ENCODE results near the gene PLD1.
"Not testable (repeated sequence)": the region's sequence is repeated elsewhere in the genome, so short reads cannot be mapped to it uniquely, and the experiment has no call there.

Gene PLD1

GRCh38 chr3:171600030-171600429, 210.3 kb downstream of the PLD1 start:
- Mint-ChIP-seq H3K4me3 (no peak overlapping the region), H3K27ac (no peak overlapping the region), H3K4me1 (ENCODE audit: low read depth) (no peaks in the 10 kb centered on the region), H3K36me3 (ENCODE audit: low read depth) (no peaks in the 10 kb centered on the region), H3K9me3 (no peaks in the 10 kb centered on the region), H3K27me3 (no peaks in the 10 kb centered on the region)

- no peaks in the 10 kb centered on the region for H3K27me3 Mint-ChIP-seq
- H3K27ac Mint-ChIP-seq, result no peak overlapping the region
- no peaks in the 10 kb centered on the region for H3K9me3 Mint-ChIP-seq
- no peaks in the 10 kb centered on the region for H3K4me1 Mint-ChIP-seq (ENCODE audit: low read depth)
- H3K36me3 Mint-ChIP-seq (ENCODE audit: low read depth), result no peaks in the 10 kb centered on the region
- no peak overlapping the region for H3K4me3 Mint-ChIP-seq
Observed at GRCh38 chr3:171598990-171599389, 211.3 kb downstream of the PLD1 start.

GRCh38 chr3:171592786-171593185, 217.5 kb downstream of the PLD1 start:
- no peaks in the 10 kb centered on the region for H3K27me3 Mint-ChIP-seq
- no peak overlapping the region for H3K27ac Mint-ChIP-seq
- no peak overlapping the region for H3K4me3 Mint-ChIP-seq
- no peaks in the 10 kb centered on the region for H3K36me3 Mint-ChIP-seq (ENCODE audit: low read depth)
- no peaks in the 10 kb centered on the region for H3K9me3 Mint-ChIP-seq
- H3K4me1 Mint-ChIP-seq (ENCODE audit: low read depth), result no peaks in the 10 kb centered on the region

- Mint-ChIP-seq H3K27ac (no peak overlapping the region), H3K27me3 (peaks cover 4% of the 10 kb centered on the region), H3K4me1 (ENCODE audit: low read depth) (no peaks in the 10 kb centered on the region), H3K9me3 (no peaks in the 10 kb centered on the region), H3K36me3 (ENCODE audit: low read depth) (no peaks in the 10 kb centered on the region), H3K4me3 (no peak overlapping the region)
Observed at GRCh38 chr3:171591070-171591469, 219.2 kb downstream of the PLD1 start.

GRCh38 chr3:171586274-171586673, 224.0 kb downstream of the PLD1 start:
- H3K4me3 Mint-ChIP-seq, result no peak overlapping the region
- no peaks in the 10 kb centered on the region for H3K9me3 Mint-ChIP-seq
- H3K36me3 Mint-ChIP-seq (ENCODE audit: low read depth), result no peaks in the 10 kb centered on the region
- no peaks in the 10 kb centered on the region for H3K4me1 Mint-ChIP-seq (ENCODE audit: low read depth)
- no peak overlapping the region for H3K27ac Mint-ChIP-seq
- peaks cover 4% of the 10 kb centered on the region for H3K27me3 Mint-ChIP-seq

- Mint-ChIP-seq H3K27ac (no peak overlapping the region), H3K27me3 (peaks cover 4% of the 10 kb centered on the region), H3K4me3 (no peak overlapping the region), H3K36me3 (ENCODE audit: low read depth) (no peaks in the 10 kb centered on the region), H3K4me1 (ENCODE audit: low read depth) (no peaks in the 10 kb centered on the region), H3K9me3 (no peaks in the 10 kb centered on the region)
Observed at GRCh38 chr3:171585039-171585438, 225.2 kb downstream of the PLD1 start.

- H3K4me3 Mint-ChIP-seq, result no peak overlapping the region
- H3K9me3 Mint-ChIP-seq, result no peaks in the 10 kb centered on the region
- no peaks in the 10 kb centered on the region for H3K4me1 Mint-ChIP-seq (ENCODE audit: low read depth)
- H3K36me3 Mint-ChIP-seq (ENCODE audit: low read depth), result no peaks in the 10 kb centered on the region
- no peak overlapping the region for H3K27ac Mint-ChIP-seq
- peaks cover 4% of the 10 kb centered on the region for H3K27me3 Mint-ChIP-seq
Observed at GRCh38 chr3:171584100-171584499, 226.2 kb downstream of the PLD1 start.

- H3K36me3 Mint-ChIP-seq (ENCODE audit: low read depth), result no peaks in the 10 kb centered on the region
- H3K27me3 Mint-ChIP-seq, result peaks cover 3% of the 10 kb centered on the region
- H3K4me1 Mint-ChIP-seq (ENCODE audit: low read depth), result no peaks in the 10 kb centered on the region
- no peak overlapping the region for H3K4me3 Mint-ChIP-seq
- H3K27ac Mint-ChIP-seq, result no peak overlapping the region
- no peaks in the 10 kb centered on the region for H3K9me3 Mint-ChIP-seq
Observed at GRCh38 chr3:171574556-171575240, 235.6 kb downstream of the PLD1 start.

GRCh38 chr3:171569571-171570132, 240.6 kb downstream of the PLD1 start:
- H3K27me3 Mint-ChIP-seq, result peaks cover 3% of the 10 kb centered on the region
- no peaks in the 10 kb centered on the region for H3K4me1 Mint-ChIP-seq (ENCODE audit: low read depth)
- no peaks in the 10 kb centered on the region for H3K36me3 Mint-ChIP-seq (ENCODE audit: low read depth)
- no peaks in the 10 kb centered on the region for H3K9me3 Mint-ChIP-seq
- no peak overlapping the region for H3K4me3 Mint-ChIP-seq
- no peak overlapping the region for H3K27ac Mint-ChIP-seq

- H3K4me3 Mint-ChIP-seq, result no peak overlapping the region
- H3K9me3 Mint-ChIP-seq, result no peaks in the 10 kb centered on the region
- no peak overlapping the region for H3K27ac Mint-ChIP-seq
- no peaks in the 10 kb centered on the region for H3K4me1 Mint-ChIP-seq (ENCODE audit: low read depth)
- H3K36me3 Mint-ChIP-seq (ENCODE audit: low read depth), result no peaks in the 10 kb centered on the region
- peaks cover 3% of the 10 kb centered on the region for H3K27me3 Mint-ChIP-seq
Observed at GRCh38 chr3:171568766-171569165, 241.5 kb downstream of the PLD1 start.

GRCh38 chr3:171566803-171567422, 243.4 kb downstream of the PLD1 start:
- H3K27me3 Mint-ChIP-seq, result peaks cover 3% of the 10 kb centered on the region
- peaks cover 7% of the 10 kb centered on the region for H3K4me1 Mint-ChIP-seq (ENCODE audit: low read depth)
- H3K9me3 Mint-ChIP-seq, result no peaks in the 10 kb centered on the region
- no peak overlapping the region for H3K27ac Mint-ChIP-seq
- no peak overlapping the region for H3K4me3 Mint-ChIP-seq
- no peaks in the 10 kb centered on the region for H3K36me3 Mint-ChIP-seq (ENCODE audit: low read depth)

- Mint-ChIP-seq H3K36me3 (ENCODE audit: low read depth) (no peaks in the 10 kb centered on the region), H3K27me3 (no peaks in the 10 kb centered on the region), H3K27ac (no peak overlapping the region), H3K4me3 (no peak overlapping the region), H3K9me3 (no peaks in the 10 kb centered on the region), H3K4me1 (ENCODE audit: low read depth) (peaks cover 17% of the 10 kb centered on the region)
Observed at GRCh38 chr3:171565481-171566058, 244.7 kb downstream of the PLD1 start.

- Mint-ChIP-seq H3K4me3 (no peak overlapping the region), H3K27ac (no peak overlapping the region), H3K27me3 (no peaks in the 10 kb centered on the region), H3K9me3 (no peaks in the 10 kb centered on the region), H3K4me1 (ENCODE audit: low read depth) (peaks cover 17% of the 10 kb centered on the region), H3K36me3 (ENCODE audit: low read depth) (no peaks in the 10 kb centered on the region)
Observed at GRCh38 chr3:171564748-171565480, 245.4 kb downstream of the PLD1 start.

- Mint-ChIP-seq H3K27ac (no peak overlapping the region), H3K36me3 (ENCODE audit: low read depth) (no peaks in the 10 kb centered on the region), H3K4me1 (ENCODE audit: low read depth) (peaks cover 17% of the 10 kb centered on the region), H3K27me3 (no peaks in the 10 kb centered on the region), H3K4me3 (no peak overlapping the region), H3K9me3 (no peaks in the 10 kb centered on the region)
Observed at GRCh38 chr3:171563298-171563697, 247.0 kb downstream of the PLD1 start.

- Mint-ChIP-seq H3K27ac (peak overlapping the region; percentile 91), H3K4me1 (ENCODE audit: low read depth) (peaks cover 17% of the 10 kb centered on the region)
- not testable (repeated sequence) for H3K36me3 Mint-ChIP-seq (ENCODE audit: low read depth); H3K4me3 Mint-ChIP-seq; H3K27me3 Mint-ChIP-seq; H3K9me3 Mint-ChIP-seq
Observed at GRCh38 chr3:171562459-171562858, 247.8 kb downstream of the PLD1 start.

Measured in stimulated activated naive CD8-positive, alpha-beta T cell treated with anti-CD3 and anti-CD28 coated beads, Interleukin-15, Interleukin-2, amounts not matched to agents 100 ng/mL and 50 ng/mL, for 24 hours (primary cell).